GM21390 (cell line): ENCODE results near the gene ERO1A.

ENCODE experiments used
- ATAC-seq: cut with Tn5 transposase; IDR thresholded peaks from one replicate; pipeline ENCODE4 v1.9.1; 2021; ENCODE audit not compliant: unreplicated experiment

The ERO1A gene

DNA sequence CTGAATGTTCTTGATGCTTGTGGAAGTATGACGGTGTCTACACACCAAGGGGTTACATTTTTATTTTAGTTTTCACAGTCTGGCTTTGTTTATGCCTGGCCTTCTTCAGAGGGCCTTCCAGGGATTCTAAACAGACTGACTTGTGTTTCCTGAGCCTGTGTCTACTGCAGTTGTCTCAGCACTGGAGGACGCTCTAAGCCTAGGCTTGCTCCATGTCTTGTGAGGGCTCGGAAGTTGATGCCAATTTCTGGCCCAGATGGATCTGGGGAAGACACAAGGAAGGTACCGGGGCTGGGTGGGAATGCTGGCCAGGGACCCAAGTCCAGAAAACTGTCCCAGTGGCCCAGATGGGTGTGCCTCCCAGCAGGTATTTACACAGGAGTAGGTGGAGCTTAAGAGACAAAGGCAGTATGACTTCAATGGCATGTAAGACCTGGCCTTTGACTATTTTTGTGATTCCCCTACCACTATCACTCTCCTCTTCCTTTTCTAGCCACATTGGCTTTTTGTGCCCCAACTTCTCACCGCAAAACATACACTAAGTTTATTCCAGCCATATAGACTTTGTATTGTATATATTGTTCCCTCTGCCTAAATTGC is 85.8 kb downstream of the ERO1A start:
- ATAC-seq, result no peak

DNA sequence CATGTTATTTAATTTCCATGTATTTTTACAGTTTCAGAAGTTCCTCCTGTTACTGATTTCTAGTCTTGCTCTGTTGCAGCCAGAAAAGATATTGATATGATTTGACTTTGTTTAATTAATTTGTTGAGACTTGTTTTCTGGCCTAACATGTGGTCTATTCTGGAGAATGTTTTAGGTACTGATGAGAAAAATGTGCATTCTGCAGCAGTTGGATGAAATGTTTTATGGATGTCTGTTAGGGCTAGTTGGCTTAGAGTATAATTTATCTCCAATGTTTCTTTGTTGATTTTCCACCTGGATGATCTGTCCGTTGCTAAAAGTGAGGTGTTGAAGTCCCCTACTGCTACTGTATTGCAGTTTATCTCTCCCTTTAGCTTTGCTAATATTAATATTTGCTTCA is 88.3 kb downstream of the ERO1A start:
- ATAC-seq, result no peak

DNA sequence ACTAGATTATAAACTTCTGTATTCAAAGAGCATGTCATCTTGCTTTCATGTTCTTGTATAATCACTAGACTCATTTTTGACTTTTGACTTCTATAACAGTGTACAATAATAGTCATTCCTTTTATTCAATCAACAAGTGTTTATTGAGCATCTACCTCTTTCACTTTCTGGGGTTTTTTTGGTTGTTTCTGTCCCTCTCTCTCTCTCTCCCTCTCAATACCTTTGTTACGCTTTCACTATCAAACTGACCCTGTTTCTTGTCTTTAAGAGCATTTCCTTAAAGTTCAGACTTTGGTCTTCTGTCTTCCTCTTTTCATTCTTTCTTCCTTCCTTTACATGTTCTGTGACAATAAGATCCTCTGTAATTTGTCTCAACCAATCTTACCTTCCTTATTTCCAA is 93.2 kb downstream of the ERO1A start:
- ATAC-seq, result peak; percentile 49

DNA sequence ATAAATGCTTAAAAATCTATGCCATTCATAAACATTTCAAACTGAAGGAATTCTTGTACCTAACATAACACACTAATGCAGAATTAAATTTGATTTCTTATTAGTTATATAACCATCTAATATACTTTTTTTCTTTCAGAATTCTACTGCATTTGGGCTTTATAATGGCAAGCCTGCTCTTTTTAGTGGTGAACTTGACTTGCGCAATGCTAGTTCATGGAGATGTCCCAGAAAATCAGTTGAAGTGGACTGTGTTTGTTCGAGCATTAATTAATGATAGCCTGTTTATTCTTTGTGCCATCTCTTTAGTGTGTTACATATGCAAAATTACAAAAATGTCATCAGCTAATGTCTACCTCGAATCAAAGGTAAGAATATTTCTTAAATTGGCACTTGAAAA is 95.4 kb downstream of the ERO1A start:
- ATAC-seq, result no peak

DNA sequence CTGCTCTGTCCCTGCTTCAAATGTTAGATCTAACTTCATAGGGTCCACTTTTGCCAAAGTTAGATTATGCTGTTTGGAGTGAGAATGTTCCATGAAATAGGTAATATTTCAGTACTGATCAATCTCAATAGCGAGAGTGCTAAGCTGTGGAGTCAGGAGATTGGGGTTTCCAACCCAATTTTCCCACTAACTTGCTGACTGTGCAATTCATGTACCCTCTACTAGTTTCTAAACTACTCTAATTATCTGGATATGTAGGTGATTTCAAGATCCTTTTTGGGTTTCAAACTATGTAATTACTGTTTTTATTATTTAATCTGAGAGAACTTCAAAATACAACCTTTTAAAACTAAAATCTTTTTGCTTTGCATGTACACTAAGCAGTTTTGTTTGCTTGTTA is 96.8 kb downstream of the ERO1A start:
- no peak for ATAC-seq

DNA sequence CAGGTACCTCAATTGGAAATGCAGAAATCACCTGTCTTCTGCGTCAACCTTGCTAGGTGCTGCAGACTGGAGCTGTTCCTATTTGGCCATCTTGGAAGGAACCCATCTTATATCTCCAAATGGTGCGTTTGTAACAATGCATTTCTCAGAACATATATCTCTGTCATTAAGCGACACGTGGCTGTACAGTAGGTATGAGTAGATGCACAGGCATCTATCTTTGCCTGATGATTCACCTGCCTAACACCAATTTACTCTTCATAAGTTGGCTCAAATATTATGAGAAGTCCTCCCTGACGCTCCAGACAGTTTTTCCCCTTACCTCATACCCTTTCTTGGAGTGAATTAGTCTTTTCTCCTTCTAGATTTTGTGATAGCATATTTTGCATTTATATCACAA is 98.5 kb downstream of the ERO1A start:
- ATAC-seq, result no peak

DNA sequence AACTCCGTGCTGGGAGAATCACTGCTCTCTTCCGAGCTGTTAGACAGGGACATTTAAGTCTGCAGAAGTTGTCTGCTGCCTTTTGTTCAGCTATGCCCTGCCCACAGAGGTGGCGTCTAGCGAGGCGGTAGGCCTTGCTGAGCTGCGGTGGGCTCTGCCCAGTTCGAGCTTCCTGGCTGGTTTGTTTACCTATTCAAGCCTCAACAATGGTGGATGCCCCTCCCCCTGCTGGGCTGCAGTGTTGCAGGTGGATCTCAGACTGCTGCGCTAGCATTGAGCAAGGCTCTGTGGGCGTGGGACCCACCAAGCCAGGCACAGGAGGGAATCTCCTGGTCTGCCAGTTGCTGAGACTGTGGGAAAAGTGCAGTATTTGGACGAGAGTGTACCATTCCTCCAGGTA is 99.0 kb downstream of the ERO1A start:
- no peak for ATAC-seq

DNA sequence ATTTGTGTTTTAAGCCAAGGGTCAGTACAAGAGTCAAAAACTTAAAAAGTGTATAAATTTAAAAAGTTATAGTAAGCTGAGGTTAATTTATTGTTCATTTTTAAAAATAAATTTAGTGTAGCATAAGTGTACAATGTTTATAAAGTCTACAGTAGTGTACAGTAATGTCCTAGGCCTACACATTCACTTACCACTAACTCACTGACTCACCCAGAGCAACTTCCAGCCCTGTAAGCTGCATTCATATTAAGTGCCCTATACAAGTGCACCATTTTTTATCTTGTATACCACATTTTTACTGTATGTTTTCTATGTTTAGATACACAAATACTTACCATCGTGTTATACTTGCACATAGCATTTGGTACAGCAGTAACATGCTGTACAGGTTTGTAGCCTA is 105.0 kb downstream of the ERO1A start:
- ATAC-seq, result no peak
